SK-N-MC (cell line): ENCODE results near the gene MARK3.

ENCODE experiments used
- DNase-seq: peaks from one replicate; pipeline ENCODE4 v3.0.0-alpha.2; 2011; ENCODE audit warnings: low read depth, low spot score
- H3K27ac ChIP-seq: fragments of 200-600 bp; sonication (generic); 2 replicates; pipeline ENCODE4 v1.5.1; 2016; ENCODE audit warnings: mixed run types
- H3K36me3 ChIP-seq: fragments of 200-600 bp; sonication (generic); 2 replicates; pipeline ENCODE4 v1.6.1; 2017; ENCODE audit warnings: antibody characterized with exemption, low read length, mixed read lengths; ENCODE audit not compliant: insufficient read depth
- H3K4me3 ChIP-seq: fragments of 200-600 bp; sonication (generic); 2 replicates; pipeline ENCODE4 v1.5.1; 2016
- H3K9ac ChIP-seq: fragments of 200-600 bp; sonication (generic); 2 replicates; pipeline ENCODE4 v1.8.0; 2017; ENCODE audit warnings: mixed run types, mixed read lengths; ENCODE audit not compliant: insufficient read length
- H3K9me3 ChIP-seq: fragments of 200-600 bp; sonication (generic); 2 replicates; pipeline ENCODE4 v1.6.1; 2017; ENCODE audit warnings: low read depth, mild to moderate bottlenecking, antibody characterized with exemption, low read length, moderate library complexity, mixed read lengths
- EZH2 ChIP-seq: fragments of 200-600 bp; sonication (generic); IDR thresholded peaks from one replicate; pipeline ENCODE4 v1.6.1; 2017; ENCODE audit warnings: antibody characterized with exemption
- FOXP2 ChIP-seq: optimal IDR thresholded peaks from 2 replicates; pipeline ENCODE3; 2011; ENCODE audit warnings: mild to moderate bottlenecking, moderate library complexity; ENCODE audit not compliant: insufficient read depth; ENCODE audit errors: extremely low read length, control extremely low read depth
- POLR2AphosphoS5 ChIP-seq: IDR thresholded peaks from 2 replicates; pipeline ENCODE4 v1.6.1; 2012; ENCODE audit warnings: mild to moderate bottlenecking, low read depth, low read length, borderline replicate concordance

Gene MARK3

GRCh38 chr14:103472939-103473338 is 87.7 kb downstream of the MARK3 start:
- Histone ChIP-seq H3K9me3 (no peaks in the 10 kb centered on the region), H3K4me3 (no peak overlapping the region), H3K36me3 (peaks cover 72% of the 10 kb centered on the region), H3K9ac (no peak overlapping the region), H3K27ac (peak overlapping the region; percentile 30; the same call in 1 of the 2 replicates)
- no peak for DNase-seq
- TF ChIP-seq EZH2 (no peak), FOXP2 (no peak), POLR2AphosphoS5 (no peak)

- no peak overlapping the region for H3K27ac ChIP-seq
- DNase-seq, result no peak
- no peaks in the 10 kb centered on the region for H3K9me3 ChIP-seq
- H3K9ac ChIP-seq, result no peak overlapping the region
- H3K36me3 ChIP-seq, result peaks cover 65% of the 10 kb centered on the region
- H3K4me3 ChIP-seq, result no peak overlapping the region
- TF ChIP-seq FOXP2 (no peak), POLR2AphosphoS5 (no peak), EZH2 (no peak)
These were observed 89.7 kb downstream of the MARK3 start for GRCh38 chr14:103474893-103475292.

GRCh38 chr14:103476065-103476464 is 90.8 kb downstream of the MARK3 start:
- peaks cover 68% of the 10 kb centered on the region for H3K36me3 ChIP-seq
- no peaks in the 10 kb centered on the region for H3K9me3 ChIP-seq
- no peak overlapping the region for H3K4me3 ChIP-seq
- no peak overlapping the region for H3K9ac ChIP-seq
- no peak for DNase-seq
- TF ChIP-seq EZH2, result no peak
- TF ChIP-seq FOXP2, result no peak
- TF ChIP-seq POLR2AphosphoS5, result no peak
- H3K27ac ChIP-seq, result no peak overlapping the region

- Histone ChIP-seq H3K4me3 (no peak overlapping the region), H3K9ac (no peak overlapping the region), H3K27ac (peak overlapping the region; percentile 42; the same call in 1 of the 2 replicates), H3K9me3 (no peaks in the 10 kb centered on the region), H3K36me3 (peaks cover 66% of the 10 kb centered on the region)
- DNase-seq, result no peak
- TF ChIP-seq POLR2AphosphoS5, result no peak
- TF ChIP-seq FOXP2, result no peak
- no peak for TF ChIP-seq EZH2
These were observed 91.4 kb downstream of the MARK3 start for GRCh38 chr14:103476631-103477030.

GRCh38 chr14:103480595-103480994 is 95.4 kb downstream of the MARK3 start:
- no peaks in the 10 kb centered on the region for H3K9me3 ChIP-seq
- H3K4me3 ChIP-seq, result no peak overlapping the region
- TF ChIP-seq FOXP2, result no peak
- peaks cover 70% of the 10 kb centered on the region for H3K36me3 ChIP-seq
- no peak overlapping the region for H3K27ac ChIP-seq
- no peak overlapping the region for H3K9ac ChIP-seq
- DNase-seq, result no peak

- no peak for DNase-seq
- Histone ChIP-seq H3K4me3 (no peak overlapping the region), H3K9me3 (no peaks in the 10 kb centered on the region), H3K27ac (no peak overlapping the region), H3K9ac (no peak overlapping the region), H3K36me3 (peaks cover 70% of the 10 kb centered on the region)
- TF ChIP-seq FOXP2 (no peak), POLR2AphosphoS5 (no peak), EZH2 (no peak)
These were observed 98.4 kb downstream of the MARK3 start for GRCh38 chr14:103483600-103483999.

- no peak overlapping the region for H3K4me3 ChIP-seq
- no peak for DNase-seq
- H3K27ac ChIP-seq, result no peak overlapping the region
These were observed 100.3 kb downstream of the MARK3 start for GRCh38 chr14:103485504-103485903.

GRCh38 chr14:103488071-103488470 is 102.9 kb downstream of the MARK3 start:
- no peak for TF ChIP-seq FOXP2
- no peak for TF ChIP-seq POLR2AphosphoS5
- no peak for TF ChIP-seq EZH2
- Histone ChIP-seq H3K36me3 (peaks cover 68% of the 10 kb centered on the region), H3K9me3 (no peaks in the 10 kb centered on the region), H3K9ac (no peak overlapping the region), H3K4me3 (no peak overlapping the region), H3K27ac (no peak overlapping the region)
- DNase-seq, result no peak

More at GRCh38 chr14:103485504-103485903, 100.3 kb downstream of the MARK3 start:
- Histone ChIP-seq H3K9me3 (no peaks in the 10 kb centered on the region), H3K9ac (no peak overlapping the region), H3K36me3 (peaks cover 70% of the 10 kb centered on the region)
- TF ChIP-seq POLR2AphosphoS5 (no peak), EZH2 (no peak), FOXP2 (no peak)

GRCh38 chr14:103488960-103489359 is 103.7 kb downstream of the MARK3 start:
- Histone ChIP-seq H3K4me3 (no peak overlapping the region), H3K9ac (no peak overlapping the region), H3K27ac (no peak overlapping the region), H3K36me3 (peaks cover 69% of the 10 kb centered on the region), H3K9me3 (no peaks in the 10 kb centered on the region)
- TF ChIP-seq EZH2, result no peak
- no peak for TF ChIP-seq POLR2AphosphoS5
- no peak for TF ChIP-seq FOXP2
- DNase-seq, result no peak
